ENCODE results near the gene TUBAL3. TPM values are rescaled to one million over a fixed set of nuclear protein-coding genes. Genes with fewer than 3 reads are reported as not detected.
A peak's percentile ranks its signal among the peaks of the same experiment; 100 is the strongest.

TUBAL3 gene
- total and polyA plus RNA-seq, 2 of the 4 experiments (the other 2 are of a cell fraction): not detected

- TF ChIP-seq MAFK (IDR thresholded peaks at IDR 0.05; ENCODE audit: low read depth, low read length) (no peak), CEBPB (IDR thresholded peaks at IDR 0.05; ENCODE audit: low read depth, low read length) (peak; percentile 89)
Measured at GRCh38 chr10:5442065-5442989, 37.7 kb upstream of the TUBAL3 start (continued).

GRCh38 chr10:5441106-5441505, 36.5 kb upstream of the TUBAL3 start:
- no peak overlapping the region for H2BK5ac ChIP-seq (ENCODE audit: low read depth, low read length, poor library complexity, severe bottlenecking)
- dilution Hi-C loops (cut with HindIII; ENCODE audit: low sequenced_read_pairs, unreplicated experiment): no loop called here
- no peak for TF ChIP-seq RAD21 (IDR thresholded peaks at IDR 0.05; ENCODE audit: low read length)
- TF ChIP-seq CEBPB (IDR thresholded peaks at IDR 0.05; ENCODE audit: low read depth, low read length): no peak
- TF ChIP-seq, protein P1, sequence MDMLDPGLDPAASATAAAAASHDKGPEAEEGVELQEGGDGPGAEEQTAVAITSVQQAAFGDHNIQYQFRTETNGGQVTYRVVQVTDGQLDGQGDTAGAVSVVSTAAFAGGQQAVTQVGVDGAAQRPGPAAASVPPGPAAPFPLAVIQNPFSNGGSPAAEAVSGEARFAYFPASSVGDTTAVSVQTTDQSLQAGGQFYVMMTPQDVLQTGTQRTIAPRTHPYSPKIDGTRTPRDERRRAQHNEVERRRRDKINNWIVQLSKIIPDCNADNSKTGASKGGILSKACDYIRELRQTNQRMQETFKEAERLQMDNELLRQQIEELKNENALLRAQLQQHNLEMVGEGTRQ (IDR thresholded peaks at IDR 0.05; ENCODE audit: low read depth, low read length): no peak
- no peak for TF ChIP-seq RCOR1 (IDR thresholded peaks at IDR 0.05; ENCODE audit: insufficient replicate concordance, low read length)
- no peak for TF ChIP-seq CTCF (conservative IDR thresholded peaks at IDR 0.05; ENCODE audit: low read depth, low read length)
- no peak for TF ChIP-seq MXI1 (IDR thresholded peaks at IDR 0.05; ENCODE audit: borderline replicate concordance, low read depth, low read length)
- no peak for TF ChIP-seq BHLHE40 (IDR thresholded peaks at IDR 0.05; ENCODE audit: low read depth, low read length)
- no peak for TF ChIP-seq SMC3 (IDR thresholded peaks at IDR 0.05; ENCODE audit: low read depth, low read length)
- ChIA-PET POLR2A (ENCODE audit: unreplicated experiment) (no interaction called here), CTCF (interaction anchor here (0.9 to 5.7 kb wide), 2 partner anchors 182 to 626 kb away, joined by 3 to 48 read pairs; no protein-coding TSS in a partner anchor)
- H2BK15ac ChIP-seq (ENCODE audit: low read depth, low read length): no peak overlapping the region
- no peak overlapping the region for H4K8ac ChIP-seq (ENCODE audit: low read depth in 2 of 2, low read length in 2 of 2)
- H4K20me1 ChIP-seq (ENCODE audit: insufficient read depth, low read length): no peaks in the 10 kb centered on the region
- no peaks in the 10 kb centered on the region for H3K9me1 ChIP-seq (ENCODE audit: insufficient read depth, low read length)
- no peak overlapping the region for H3K23ac ChIP-seq (ENCODE audit: low read depth, low read length)
- H3K4me1 ChIP-seq (ENCODE audit: control insufficient read depth, insufficient read depth, low read length): no peaks in the 10 kb centered on the region
- no peak overlapping the region for H3K27ac ChIP-seq (ENCODE audit: insufficient read depth, low read length)
- no peak overlapping the region for H2BK120ac ChIP-seq (ENCODE audit: low read depth, low read length)
- H3K9me3 ChIP-seq (ENCODE audit: control insufficient read depth, insufficient read depth, low read length): no peaks in the 10 kb centered on the region
- no peak overlapping the region for H4K5ac ChIP-seq (ENCODE audit: low read depth, low read length)
- no peak overlapping the region for H2AFZ ChIP-seq (replicated peaks; ENCODE audit: low read length, poor library complexity)
- DNase-seq: no peak
- no peak overlapping the region for H3K56ac ChIP-seq (ENCODE audit: extremely low read depth, insufficient read depth, low read length)
- no peak overlapping the region for H2BK20ac ChIP-seq (ENCODE audit: low read depth, low read length)
- H4K91ac ChIP-seq (ENCODE audit: insufficient read depth, low read depth, low read length): no peak overlapping the region
- no peak overlapping the region for H3K4ac ChIP-seq (ENCODE audit: low read depth, low read length)
- H2AK5ac ChIP-seq (ENCODE audit: low read depth, low read length): no peak overlapping the region
- peaks cover 17 to 24% of the 10 kb centered on the region in 2 experiments for H3K79me1 ChIP-seq (ENCODE audit: low read depth in 1 of 2, low read length in 2 of 2)
- intact Hi-C loops (cut with micrococcal nuclease): loop anchor here (5.0 kb wide), 1 partner anchor 431 kb away; no protein-coding TSS in a partner anchor
- H3K14ac ChIP-seq (replicated peaks; ENCODE audit: low read depth, low read length): no peak overlapping the region
- H3K4me2 ChIP-seq (ENCODE audit: low read depth, low read length): no peak overlapping the region
- no CpG with 5 or more reads among the region's 4 CpGs for whole genome bisulfite sequencing, 2 experiments (ENCODE audit: extremely low coverage in 2 of 2, insufficient read length in 1 of 2)
- no TSS peak for BruUV-seq (replicated peaks)
- no peak overlapping the region for H3K4me3 ChIP-seq (ENCODE audit: insufficient read depth, low read depth, low read length)
- H3K27me3 ChIP-seq (ENCODE audit: control insufficient read depth, insufficient read depth, low read length): no peaks in the 10 kb centered on the region
- in situ Hi-C loops (cut with MboI; ENCODE audit: low sequenced_read_pairs): loop anchor here (5.0 kb wide), 1 partner anchor 181 kb away; no protein-coding TSS in a partner anchor
- H3K18ac ChIP-seq (ENCODE audit: low read depth, low read length): no peak overlapping the region
- no peak for ATAC-seq (ENCODE audit: low read depth)
- H3K36me3 ChIP-seq (ENCODE audit: control insufficient read depth, insufficient read depth, low read length): no peaks in the 10 kb centered on the region
- no peak overlapping the region for H3K9ac ChIP-seq (ENCODE audit: low read depth, low read length)
- peak overlapping the region; percentile 31 for H2AK9ac ChIP-seq (replicated peaks; ENCODE audit: low read depth, low read length, poor library complexity)
